Stimulated activated naive CD8-positive, alpha-beta T cell treated with anti-CD3 and anti-CD28 coated beads, Interleukin-15, amount 100 ng/mL, for 72 hours (primary cell): Measurements from ENCODE around the gene TTLL11.

Source experiments
- ATAC-seq: fragments of 150-1000 bp; cut with Tn5 transposase; 2 replicates; pipeline ENCODE4 v1.10.0; 2021; ENCODE audit warnings: mild to moderate bottlenecking, moderate library complexity
- DNase-seq, 2 donors: peaks; one replicate each; pipeline ENCODE4 v3.0.0; 2021 to 2022
- H3K27ac Mint-ChIP-seq, 2 donors: one replicate each; pipeline ENCODE4 v1.8.0; 2022; ENCODE audit warnings: mild to moderate bottlenecking in 2 of 2, mixed read lengths in 2 of 2, moderate library complexity in 2 of 2
- H3K27me3 Mint-ChIP-seq: one replicate; pipeline ENCODE4 v1.8.0; 2022; ENCODE audit warnings: mixed read lengths
- H3K4me1 Mint-ChIP-seq: one replicate; pipeline ENCODE4 v1.8.0; 2022; ENCODE audit warnings: mild to moderate bottlenecking, mixed read lengths
- H3K4me3 Mint-ChIP-seq, 2 donors: one replicate each; pipeline ENCODE4 v1.8.0; 2022; ENCODE audit warnings: mild to moderate bottlenecking in 2 of 2, mixed read lengths in 2 of 2, moderate library complexity in 1 of 2
- H3K9me3 Mint-ChIP-seq, 2 donors: one replicate each; pipeline ENCODE4 v1.8.0; 2022; ENCODE audit warnings: mixed read lengths in 2 of 2

Gene TTLL11

GRCh38 chr9:121844098-121844497 lies 249.0 kb downstream of the TTLL11 start:
- Mint-ChIP-seq H3K4me3 (no peak overlapping the region), H3K27ac (peak overlapping the region in 1 of 2 donors; percentile 79), H3K4me1 (peaks cover 6% of the 10 kb centered on the region), H3K9me3 (peaks cover 12 to 23% of the 10 kb centered on the region in 2 donors), H3K27me3 (no peaks in the 10 kb centered on the region)
- no peak for ATAC-seq
- DNase-seq: no peak

GRCh38 chr9:121842612-121842978 lies 250.5 kb downstream of the TTLL11 start:
- no peak for ATAC-seq
- no peak overlapping the region for H3K27ac Mint-ChIP-seq
- no peak for DNase-seq
- H3K4me1 Mint-ChIP-seq: peaks cover 6% of the 10 kb centered on the region
- H3K9me3 Mint-ChIP-seq: peaks cover 7 to 18% of the 10 kb centered on the region in 2 donors
- no peaks in the 10 kb centered on the region for H3K27me3 Mint-ChIP-seq
- H3K4me3 Mint-ChIP-seq: no peak overlapping the region

- no peak overlapping the region for H3K4me3 Mint-ChIP-seq
- DNase-seq: no peak
- H3K9me3 Mint-ChIP-seq: peaks cover 7 to 18% of the 10 kb centered on the region in 2 donors
- H3K4me1 Mint-ChIP-seq: peaks cover 6% of the 10 kb centered on the region
- no peak for ATAC-seq
- no peaks in the 10 kb centered on the region for H3K27me3 Mint-ChIP-seq
- H3K27ac Mint-ChIP-seq: no peak overlapping the region
These were observed 251.1 kb downstream of the TTLL11 start for GRCh38 chr9:121841771-121842611.

- peaks cover 6% of the 10 kb centered on the region for H3K4me1 Mint-ChIP-seq
- DNase-seq (peak in 1 of 2 donors; percentile 48), ATAC-seq (peak; percentile 82)
- no peaks in the 10 kb centered on the region for H3K27me3 Mint-ChIP-seq
- H3K27ac Mint-ChIP-seq: no peak overlapping the region
- no peak overlapping the region for H3K4me3 Mint-ChIP-seq
- H3K9me3 Mint-ChIP-seq: peaks cover 7 to 13% of the 10 kb centered on the region in 2 donors
These were observed 252.0 kb downstream of the TTLL11 start for GRCh38 chr9:121840838-121841760.

- no peak overlapping the region for H3K27ac Mint-ChIP-seq
- ATAC-seq (peak; percentile 83), DNase-seq (peak in 1 of 2 donors; percentile 15)
- H3K9me3 Mint-ChIP-seq: peaks cover 7 to 12% of the 10 kb centered on the region in 2 donors
- H3K4me1 Mint-ChIP-seq: peaks cover 6% of the 10 kb centered on the region
- H3K27me3 Mint-ChIP-seq: no peaks in the 10 kb centered on the region
- no peak overlapping the region for H3K4me3 Mint-ChIP-seq
These were observed 253.2 kb downstream of the TTLL11 start for GRCh38 chr9:121839726-121840500.

- DNase-seq: no peak
- ATAC-seq: no peak
- no peak overlapping the region for H3K4me3 Mint-ChIP-seq
- H3K9me3 Mint-ChIP-seq: peaks cover 1 to 3% of the 10 kb centered on the region in 2 donors
- H3K4me1 Mint-ChIP-seq: peaks cover 6% of the 10 kb centered on the region
- H3K27ac Mint-ChIP-seq: no peak overlapping the region
- H3K27me3 Mint-ChIP-seq: no peaks in the 10 kb centered on the region
These were observed 254.1 kb downstream of the TTLL11 start for GRCh38 chr9:121838746-121839669.

- no peaks in the 10 kb centered on the region for H3K27me3 Mint-ChIP-seq
- ATAC-seq (no peak), DNase-seq (no peak)
- H3K4me1 Mint-ChIP-seq: peaks cover 6% of the 10 kb centered on the region
- no peak overlapping the region for H3K4me3 Mint-ChIP-seq
- no peaks in the 10 kb centered on the region for H3K9me3 Mint-ChIP-seq
- no peak overlapping the region for H3K27ac Mint-ChIP-seq
These were observed 255.8 kb downstream of the TTLL11 start for GRCh38 chr9:121837113-121837961.

GRCh38 chr9:121836366-121836885 lies 256.7 kb downstream of the TTLL11 start:
- no peaks in the 10 kb centered on the region for H3K9me3 Mint-ChIP-seq
- H3K4me3 Mint-ChIP-seq: no peak overlapping the region
- H3K27ac Mint-ChIP-seq: no peak overlapping the region
- DNase-seq: no peak
- no peak for ATAC-seq
- H3K4me1 Mint-ChIP-seq: peaks cover 6% of the 10 kb centered on the region
- H3K27me3 Mint-ChIP-seq: no peaks in the 10 kb centered on the region

GRCh38 chr9:121835587-121836365 lies 257.3 kb downstream of the TTLL11 start:
- Mint-ChIP-seq H3K27ac (peak overlapping the region in 1 of 2 donors; percentile 54), H3K27me3 (no peaks in the 10 kb centered on the region), H3K4me1 (peaks cover 2% of the 10 kb centered on the region), H3K9me3 (no peaks in the 10 kb centered on the region), H3K4me3 (no peak overlapping the region)
- ATAC-seq: no peak
- no peak for DNase-seq

GRCh38 chr9:121833061-121833460 lies 260.0 kb downstream of the TTLL11 start:
- DNase-seq (no peak), ATAC-seq (no peak)
- Mint-ChIP-seq H3K27me3 (no peaks in the 10 kb centered on the region), H3K27ac (peak overlapping the region in 1 of 2 donors; percentile 36), H3K9me3 (no peaks in the 10 kb centered on the region), H3K4me3 (no peak overlapping the region), H3K4me1 (no peaks in the 10 kb centered on the region)

GRCh38 chr9:121831869-121832268 lies 261.2 kb downstream of the TTLL11 start:
- no peak overlapping the region for H3K27ac Mint-ChIP-seq
- H3K4me1 Mint-ChIP-seq: no peaks in the 10 kb centered on the region
- ATAC-seq: no peak
- H3K4me3 Mint-ChIP-seq: no peak overlapping the region
- no peaks in the 10 kb centered on the region for H3K27me3 Mint-ChIP-seq
- no peak for DNase-seq
- no peaks in the 10 kb centered on the region for H3K9me3 Mint-ChIP-seq

- H3K9me3 Mint-ChIP-seq: no peaks in the 10 kb centered on the region
- no peak overlapping the region for H3K4me3 Mint-ChIP-seq
- no peaks in the 10 kb centered on the region for H3K27me3 Mint-ChIP-seq
- H3K4me1 Mint-ChIP-seq: no peaks in the 10 kb centered on the region
- H3K27ac Mint-ChIP-seq: no peak overlapping the region
- no peak for DNase-seq
- ATAC-seq: no peak
These were observed 262.5 kb downstream of the TTLL11 start for GRCh38 chr9:121830441-121831140.
